Measurements from ENCODE around the gene ZBTB8B.
"Not testable (repeated sequence)": the region's sequence is repeated elsewhere in the genome, so short reads cannot be mapped to it uniquely, and the experiment has no call there.

ZBTB8B gene

GRCh38 chr1:32464716-32465577, at the start of gene ZBTB8B:
Gene ZBTB8B, plus strand, starts transcription at chr1:32465072. Its CDS starts 5,553 bp downstream, at chr1:32470625.
- peak; percentile 60 for DNase-seq

DNA sequence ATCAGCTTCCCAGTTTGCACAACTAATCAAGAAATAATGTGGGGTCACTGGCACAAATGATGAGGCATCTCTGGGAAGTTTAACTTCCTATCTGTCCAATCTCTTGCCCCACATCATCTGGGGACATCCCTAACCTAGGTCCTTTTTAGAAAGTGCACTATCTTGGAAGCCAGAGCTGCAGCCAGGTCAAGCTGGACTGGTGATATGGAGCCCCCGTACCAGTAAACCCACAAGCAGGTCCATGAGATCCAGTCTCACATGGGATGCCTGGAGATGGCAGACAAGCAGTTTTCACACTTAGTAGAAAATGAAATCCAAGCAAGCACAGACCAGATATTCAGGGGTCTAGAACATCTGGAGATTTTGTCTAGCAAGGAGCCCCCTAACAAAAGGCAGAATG, 43.1 kb upstream of the ZBTB8B start:
- no peak for DNase-seq

DNA sequence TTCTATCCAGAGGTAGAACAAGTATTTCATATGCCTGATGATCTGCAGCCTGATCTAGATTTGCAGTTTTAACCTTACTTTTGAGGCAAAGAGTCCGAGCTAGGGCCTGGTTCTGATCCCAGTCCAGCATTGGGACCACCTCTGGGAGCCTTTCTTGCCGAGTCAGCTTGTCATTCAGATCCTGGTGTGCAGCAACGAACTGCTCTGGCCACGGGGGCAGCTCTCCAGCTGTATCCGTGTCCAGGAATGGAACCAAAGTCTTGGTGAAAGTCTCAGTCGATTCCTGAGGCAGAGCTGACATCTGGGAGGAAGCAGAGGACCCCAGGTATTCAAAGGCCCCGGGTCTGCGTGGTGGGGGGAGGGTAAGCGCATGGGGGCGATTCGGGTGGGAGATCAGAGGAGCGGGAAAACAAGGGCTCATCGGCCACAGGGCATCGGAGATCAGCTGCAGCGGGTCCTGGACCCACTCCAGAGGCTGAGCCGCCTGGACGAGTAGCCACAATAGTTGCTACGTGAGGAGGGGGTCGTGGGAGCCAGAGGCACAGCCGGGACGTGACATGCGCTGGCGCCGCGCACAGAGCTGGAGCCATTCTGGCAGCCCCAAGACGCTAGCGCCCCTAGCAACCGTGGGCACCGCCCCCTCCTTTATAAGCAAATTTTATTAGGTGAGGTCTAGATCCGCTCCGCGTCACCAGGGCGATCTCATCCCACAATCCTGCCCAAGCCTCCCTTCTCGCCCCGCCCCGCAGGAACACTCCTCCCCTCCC, 38.2 kb upstream of the ZBTB8B start:
- peak; percentile 18 for DNase-seq

GRCh38 chr1:32427264-32427963, 37.5 kb upstream of the ZBTB8B start:
- no peak for DNase-seq

DNA sequence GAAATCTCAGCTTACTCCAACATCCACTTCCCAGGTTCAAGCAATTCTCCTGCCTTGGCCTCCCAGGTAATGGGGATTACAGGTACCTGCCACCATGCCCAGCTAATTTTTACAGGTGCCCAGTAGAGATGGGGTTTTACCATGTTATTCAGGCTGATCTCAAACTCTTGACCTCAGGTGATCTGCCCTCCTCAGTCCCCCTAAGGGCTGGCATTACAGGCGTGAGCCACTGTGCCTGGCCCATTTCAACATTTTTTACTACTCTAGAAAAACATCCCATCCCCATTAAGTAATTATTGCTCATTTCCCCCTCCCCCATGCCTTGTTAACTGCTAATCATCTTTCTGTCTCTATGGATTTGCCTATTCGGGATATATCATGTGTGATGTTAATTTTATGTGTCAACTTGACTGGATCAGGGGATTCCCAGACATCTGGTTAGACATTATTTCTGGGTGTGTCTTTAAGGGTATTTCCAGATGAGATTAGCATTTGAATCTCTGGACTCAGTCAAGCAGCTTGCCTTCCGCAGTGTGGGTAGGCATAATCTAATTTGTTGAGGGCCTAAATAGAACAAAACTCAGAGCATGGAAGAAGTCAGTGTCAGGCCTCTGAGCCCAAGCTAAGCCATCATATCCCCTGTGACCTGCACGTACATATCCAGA, 33.0 kb upstream of the ZBTB8B start:
- no peak for DNase-seq

- DNase-seq = no peak
Measured at GRCh38 chr1:32438136-32438535, 26.7 kb upstream of the ZBTB8B start.

GRCh38 chr1:32438777-32439176, 26.1 kb upstream of the ZBTB8B start:
- not testable (repeated sequence) for DNase-seq

DNA sequence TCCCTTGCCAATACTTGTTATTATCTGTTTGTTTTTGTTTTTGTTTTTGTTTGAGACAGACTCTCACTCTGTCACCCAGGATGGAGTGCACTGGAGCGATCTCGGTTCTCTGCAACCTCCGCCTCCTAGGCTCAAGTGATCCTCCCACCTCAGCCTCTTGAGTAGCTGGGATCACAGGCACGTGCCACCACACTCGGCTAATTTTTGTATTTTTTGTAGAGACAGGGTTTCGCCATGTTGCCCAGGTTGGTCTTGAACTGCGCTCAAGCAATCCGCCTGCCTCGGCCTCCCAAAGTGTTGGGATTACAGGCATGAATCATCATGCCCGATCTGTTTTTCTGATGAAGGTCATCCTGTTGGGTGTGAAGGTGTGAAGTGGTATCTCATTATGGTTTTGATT, 23.4 kb upstream of the ZBTB8B start:
- not testable (repeated sequence) for DNase-seq

- DNase-seq = no peak
Measured at GRCh38 chr1:32447469-32448185, 17.2 kb upstream of the ZBTB8B start.

DNA sequence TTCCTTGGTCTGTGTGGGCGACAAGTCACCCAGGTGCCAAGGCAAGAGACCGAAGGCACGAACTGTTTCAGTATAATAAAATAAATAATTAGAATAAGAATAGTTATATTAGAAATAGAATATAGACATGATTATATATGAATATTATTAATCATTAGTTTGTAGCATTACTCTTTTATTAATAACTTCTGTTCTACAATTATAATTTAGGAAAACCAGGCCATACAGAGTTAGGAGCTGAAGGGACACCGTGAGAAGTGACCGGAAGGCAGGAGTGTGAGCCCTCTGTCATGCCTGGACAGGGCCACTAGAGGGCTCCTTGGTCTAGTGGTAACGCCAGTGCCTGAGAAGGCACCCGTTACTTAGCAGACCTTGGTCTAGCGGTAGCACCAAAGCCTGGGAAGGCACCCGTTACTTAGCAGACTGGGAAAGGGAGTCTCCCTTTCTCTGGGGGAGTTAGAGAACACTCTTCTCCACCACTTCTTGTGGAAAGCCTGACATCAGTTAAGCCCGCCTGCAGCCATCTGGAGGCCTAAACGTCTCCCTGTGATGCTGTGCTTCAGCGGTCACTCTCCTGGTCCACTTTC, 16.6 kb upstream of the ZBTB8B start:
- peak; percentile 82 for DNase-seq

GRCh38 chr1:32448773-32449456, 16.0 kb upstream of the ZBTB8B start:
- peak; percentile 53 for DNase-seq

DNA sequence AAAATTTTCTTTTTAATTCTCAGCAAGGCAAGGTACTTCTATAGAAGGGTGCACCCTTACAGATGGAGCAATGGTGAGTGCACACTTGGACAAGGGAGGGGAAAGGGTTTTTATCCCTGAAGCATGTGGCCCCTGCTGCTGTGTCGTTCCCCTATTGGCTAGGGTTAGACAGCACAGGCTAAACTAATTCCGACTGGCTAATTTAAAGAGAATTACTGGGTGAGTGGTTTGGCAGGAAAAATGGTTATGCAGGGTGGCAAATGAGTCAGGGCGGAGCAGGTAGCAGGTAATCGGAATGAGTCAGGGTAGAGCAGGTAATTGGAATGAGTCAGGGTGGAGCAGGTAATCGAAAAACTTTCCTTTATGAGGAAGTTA, 15.4 kb upstream of the ZBTB8B start:
- not testable (repeated sequence) for DNase-seq

GRCh38 chr1:32454726-32455125, 10.1 kb upstream of the ZBTB8B start:
- peak; percentile 36 for DNase-seq

DNA sequence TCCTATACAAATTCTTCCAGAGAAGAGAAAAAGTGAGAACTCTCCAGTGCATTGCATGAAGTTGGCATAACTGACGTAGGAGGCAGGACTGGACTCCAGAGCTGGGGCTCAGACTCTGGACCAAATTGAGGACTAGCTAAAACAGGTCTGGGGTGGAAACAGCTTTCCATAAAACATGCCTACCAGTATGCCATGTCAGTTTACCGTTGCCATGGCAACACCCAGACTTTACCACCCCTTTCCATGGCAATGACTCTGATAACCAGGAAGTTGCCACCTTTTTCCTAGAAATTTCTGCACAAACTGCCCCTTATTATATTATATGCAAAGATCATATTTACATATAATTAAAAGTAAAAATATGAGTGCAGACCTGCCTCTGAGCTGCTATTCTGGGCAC, 8.9 kb upstream of the ZBTB8B start:
- DNase-seq = no peak

GRCh38 chr1:32458798-32459197, 6.1 kb upstream of the ZBTB8B start:
- not testable (repeated sequence) for DNase-seq

DNA sequence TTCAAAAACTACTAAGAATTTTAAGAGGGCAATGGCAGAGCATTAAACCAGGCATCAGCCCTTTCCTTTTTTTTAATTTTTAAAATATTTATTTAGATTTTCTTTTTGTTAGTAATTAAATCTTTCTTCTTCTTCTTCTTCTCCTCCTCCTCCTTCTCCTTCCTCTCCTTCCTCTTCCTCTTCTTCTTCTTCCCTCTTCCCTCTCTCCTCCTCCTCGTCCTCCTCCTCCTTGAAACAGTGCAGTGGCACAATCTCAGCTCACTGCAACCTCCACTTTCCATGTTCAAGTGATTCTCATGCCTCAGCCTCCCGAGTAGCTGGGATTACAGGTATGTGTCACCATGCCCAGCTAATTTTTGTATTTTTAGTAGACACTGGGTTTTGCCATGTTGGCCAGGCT, 1.9 kb upstream of the ZBTB8B start:
- DNase-seq = not testable (repeated sequence)

GRCh38 chr1:32464191-32464715, 619 bp upstream of the ZBTB8B start:
- peak; percentile 25 for DNase-seq

DNA sequence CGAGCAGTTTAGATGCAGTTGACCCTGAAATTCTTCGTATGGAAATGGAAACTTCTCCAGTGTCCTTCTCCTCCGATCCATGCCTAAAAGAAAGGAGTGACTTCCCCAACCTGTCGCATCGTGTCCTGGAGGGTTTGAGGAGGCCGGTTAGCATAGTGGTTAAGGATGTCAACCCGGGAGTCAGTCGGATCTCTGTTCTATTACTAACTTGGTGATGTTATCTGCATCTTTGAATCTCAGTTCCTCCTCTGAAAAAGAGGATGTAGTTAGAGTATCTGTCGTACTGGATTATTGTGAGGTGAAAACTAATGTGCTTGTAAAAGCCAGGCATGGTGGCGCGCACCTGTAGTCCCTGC, 684 bp downstream of the ZBTB8B start:
- peak; percentile 54 for DNase-seq

- no peak for DNase-seq
Measured at GRCh38 chr1:32466761-32467160, 1.9 kb downstream of the ZBTB8B start.

DNA sequence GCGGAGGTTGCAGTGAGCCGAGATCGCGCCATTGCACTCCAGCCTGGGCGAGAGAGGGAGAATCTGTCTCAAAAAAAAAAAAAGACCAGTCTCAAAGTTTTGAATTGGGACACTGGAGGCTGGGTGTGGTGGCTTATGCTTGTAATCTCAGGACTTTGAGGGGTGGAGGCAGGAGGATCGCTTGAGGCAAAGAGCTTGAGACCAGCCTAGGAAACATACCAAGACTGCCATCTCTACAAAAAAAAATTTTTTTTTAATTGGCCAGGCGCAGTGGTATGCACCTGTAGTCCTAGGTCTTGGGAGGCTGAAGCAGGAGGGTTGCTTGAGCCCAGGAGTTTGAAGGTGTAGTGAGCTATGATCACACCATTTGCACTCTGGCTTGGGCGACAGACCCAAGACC, 3.9 kb downstream of the ZBTB8B start:
- DNase-seq = no peak

- no peak for DNase-seq
Measured at GRCh38 chr1:32470431-32470830, 5.6 kb downstream of the ZBTB8B start.
